Activated naive CD8-positive, alpha-beta T cell (primary cell): ENCODE measurements around the gene RAB10.
A peak's percentile ranks its signal among the peaks of the same experiment; 100 is the strongest.
"Not testable (repeated sequence)": the region's sequence is repeated elsewhere in the genome, so short reads cannot be mapped to it uniquely, and the experiment has no call there.

ENCODE experiments used
- H3K27ac Mint-ChIP-seq: one replicate; pipeline ENCODE4 v1.8.0; 2021; ENCODE audit warnings: mixed read lengths
- H3K27me3 Mint-ChIP-seq: one replicate; pipeline ENCODE4 v1.8.0; 2021; ENCODE audit warnings: mixed read lengths
- H3K36me3 Mint-ChIP-seq: one replicate; pipeline ENCODE4 v1.8.0; 2021; ENCODE audit warnings: mixed read lengths
- H3K4me1 Mint-ChIP-seq: one replicate; pipeline ENCODE4 v1.8.0; 2021; ENCODE audit warnings: low read depth, mixed read lengths
- H3K4me3 Mint-ChIP-seq: one replicate; pipeline ENCODE4 v1.8.0; 2021; ENCODE audit warnings: mild to moderate bottlenecking, mixed read lengths
- H3K9me3 Mint-ChIP-seq: one replicate; pipeline ENCODE4 v1.8.0; 2021; ENCODE audit warnings: low read depth, mixed read lengths

The RAB10 gene

GRCh38 chr2:26164641-26165211 is 130.8 kb downstream of the RAB10 start:
- Mint-ChIP-seq H3K9me3 (no peaks in the 10 kb centered on the region), H3K27me3 (peaks cover 3% of the 10 kb centered on the region), H3K4me3 (no peak overlapping the region), H3K27ac (no peak overlapping the region), H3K36me3 (no peaks in the 10 kb centered on the region), H3K4me1 (no peaks in the 10 kb centered on the region)

DNA sequence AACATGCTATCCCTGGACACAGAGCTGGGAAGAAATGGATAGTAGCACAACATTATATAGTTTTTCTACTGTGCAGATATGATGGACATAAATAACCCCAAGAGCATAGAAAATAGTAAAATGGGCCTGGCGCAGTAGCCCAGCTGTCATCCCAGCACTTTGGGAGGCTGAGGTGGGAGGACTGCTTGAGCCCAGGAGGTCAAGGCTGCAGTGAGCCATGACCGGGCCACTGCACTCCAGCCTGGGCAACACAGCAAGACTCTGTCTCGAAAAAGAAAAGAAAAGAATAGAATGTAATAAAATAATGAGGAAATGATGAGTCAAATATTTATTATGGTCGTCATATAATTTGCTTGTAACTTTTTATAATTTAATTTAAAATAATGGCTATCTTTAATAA is 131.5 kb downstream of the RAB10 start:
- Mint-ChIP-seq H3K9me3 (no peaks in the 10 kb centered on the region), H3K27ac (no peak overlapping the region), H3K36me3 (no peaks in the 10 kb centered on the region), H3K4me1 (no peaks in the 10 kb centered on the region), H3K27me3 (peaks cover 4% of the 10 kb centered on the region), H3K4me3 (no peak overlapping the region)

DNA sequence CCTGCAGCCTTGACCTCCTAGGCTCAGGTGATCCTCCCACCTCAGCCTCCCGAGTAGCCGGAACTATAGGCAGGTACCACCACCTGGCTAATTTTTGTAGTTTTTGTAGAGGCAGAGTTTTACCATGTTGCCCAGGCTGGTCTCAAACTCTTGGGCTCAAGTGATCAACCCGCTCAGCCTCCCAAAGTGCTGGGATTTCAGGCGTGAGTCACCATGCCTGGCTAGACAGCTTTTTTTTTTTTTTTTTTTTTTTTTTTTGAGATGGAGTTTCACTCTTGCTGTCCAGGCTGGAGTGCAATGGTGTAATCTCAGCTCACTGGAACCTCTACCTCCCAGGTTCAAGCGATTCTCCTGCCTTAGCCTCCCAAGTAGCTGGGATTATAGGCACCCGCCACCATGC is 132.7 kb downstream of the RAB10 start:
- H3K36me3 Mint-ChIP-seq, H3K4me1 Mint-ChIP-seq, H3K27ac Mint-ChIP-seq, H3K27me3 Mint-ChIP-seq, H3K9me3 Mint-ChIP-seq, H3K4me3 Mint-ChIP-seq: not testable (repeated sequence)

DNA sequence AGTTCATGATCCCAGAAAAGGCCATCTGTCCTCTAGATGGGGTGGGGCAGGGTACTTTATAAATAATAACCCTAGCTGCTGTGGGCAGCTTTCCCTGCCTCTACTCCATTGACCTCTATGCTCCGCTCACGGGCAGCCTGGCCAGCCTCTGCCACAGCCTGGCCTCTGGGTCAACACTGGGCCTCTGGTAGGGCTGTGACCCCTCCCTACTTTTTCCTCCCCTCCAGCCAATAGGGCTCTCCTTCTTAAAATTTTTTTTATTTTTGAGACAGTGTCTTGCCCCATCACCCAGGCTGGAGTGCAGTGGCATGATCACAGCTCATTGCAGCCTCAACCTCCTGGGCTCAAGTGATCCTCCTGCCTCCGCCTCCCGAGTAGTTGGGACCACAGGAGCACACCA is 134.9 kb downstream of the RAB10 start:
- Mint-ChIP-seq H3K9me3 (no peaks in the 10 kb centered on the region), H3K27ac (no peak overlapping the region), H3K27me3 (peaks cover 13% of the 10 kb centered on the region), H3K4me3 (no peak overlapping the region), H3K36me3 (no peaks in the 10 kb centered on the region), H3K4me1 (peaks cover 8% of the 10 kb centered on the region)

GRCh38 chr2:26169226-26169625 is 135.3 kb downstream of the RAB10 start:
- Mint-ChIP-seq H3K9me3 (no peaks in the 10 kb centered on the region), H3K36me3 (peaks cover under 1% of the 10 kb centered on the region), H3K4me3 (no peak overlapping the region), H3K27ac (no peak overlapping the region), H3K4me1 (peaks cover 9% of the 10 kb centered on the region), H3K27me3 (peaks cover 14% of the 10 kb centered on the region)

DNA sequence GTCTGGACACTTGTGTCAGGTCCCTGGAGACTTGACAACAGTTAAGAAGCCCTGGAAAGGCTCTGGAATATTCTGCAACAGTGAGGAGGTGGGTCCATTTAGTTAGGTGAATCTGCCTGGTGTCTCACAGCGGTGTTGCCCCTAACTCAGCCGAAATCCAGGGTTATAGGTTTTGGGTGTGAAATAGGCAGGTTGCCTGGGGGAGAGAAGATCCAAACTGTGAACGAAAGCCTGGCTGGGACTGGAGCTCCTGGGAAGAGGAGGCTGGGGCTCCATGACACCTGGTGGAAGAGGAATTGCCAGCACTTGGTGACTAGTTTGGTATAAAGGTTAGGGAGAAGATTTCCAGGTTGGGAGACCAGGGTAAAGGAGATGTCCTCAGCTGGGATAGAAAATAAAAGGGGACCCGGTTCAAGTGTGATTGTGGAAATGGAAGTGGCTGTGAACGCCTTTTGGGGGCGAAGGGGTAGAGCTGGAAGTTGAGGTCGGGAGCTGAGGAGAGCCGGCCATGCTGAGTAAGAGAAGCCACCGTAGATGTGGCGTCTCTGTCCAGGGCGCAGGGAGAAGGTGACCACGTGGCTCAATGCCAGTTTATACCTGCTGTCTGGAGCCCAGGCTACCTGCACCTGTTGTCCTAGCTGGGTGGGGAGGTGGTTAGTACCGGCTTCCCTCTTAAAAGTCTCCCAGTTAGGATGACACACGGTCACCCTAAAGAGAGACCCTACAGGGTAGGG is 136.0 kb downstream of the RAB10 start:
- Mint-ChIP-seq H3K36me3 (peaks cover 5% of the 10 kb centered on the region), H3K9me3 (no peaks in the 10 kb centered on the region), H3K4me1 (peaks cover 14% of the 10 kb centered on the region), H3K4me3 (no peak overlapping the region), H3K27me3 (peaks cover 19% of the 10 kb centered on the region), H3K27ac (no peak overlapping the region)

DNA sequence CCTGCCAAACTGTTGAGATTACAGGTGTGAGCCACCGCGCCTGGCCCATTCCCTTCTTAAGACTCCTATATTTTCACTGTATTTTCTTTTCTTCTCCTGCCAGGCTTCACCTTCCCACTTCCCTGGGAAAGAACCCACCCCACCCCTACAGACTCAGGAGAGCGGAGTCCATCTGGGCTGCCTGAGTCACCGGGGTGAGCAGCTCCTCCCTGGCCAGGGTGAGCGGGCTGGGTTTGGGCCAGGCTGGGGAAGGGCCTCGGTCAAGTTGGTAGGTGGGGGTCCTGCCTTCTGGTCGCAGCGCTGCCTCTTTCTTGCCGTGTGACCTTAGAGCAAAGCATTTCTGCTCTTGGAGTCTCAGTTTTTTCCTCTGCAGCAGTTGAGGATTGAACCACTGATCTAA is 136.9 kb downstream of the RAB10 start:
- no peaks in the 10 kb centered on the region for H3K9me3 Mint-ChIP-seq
- peaks cover 14% of the 10 kb centered on the region for H3K4me1 Mint-ChIP-seq

DNA sequence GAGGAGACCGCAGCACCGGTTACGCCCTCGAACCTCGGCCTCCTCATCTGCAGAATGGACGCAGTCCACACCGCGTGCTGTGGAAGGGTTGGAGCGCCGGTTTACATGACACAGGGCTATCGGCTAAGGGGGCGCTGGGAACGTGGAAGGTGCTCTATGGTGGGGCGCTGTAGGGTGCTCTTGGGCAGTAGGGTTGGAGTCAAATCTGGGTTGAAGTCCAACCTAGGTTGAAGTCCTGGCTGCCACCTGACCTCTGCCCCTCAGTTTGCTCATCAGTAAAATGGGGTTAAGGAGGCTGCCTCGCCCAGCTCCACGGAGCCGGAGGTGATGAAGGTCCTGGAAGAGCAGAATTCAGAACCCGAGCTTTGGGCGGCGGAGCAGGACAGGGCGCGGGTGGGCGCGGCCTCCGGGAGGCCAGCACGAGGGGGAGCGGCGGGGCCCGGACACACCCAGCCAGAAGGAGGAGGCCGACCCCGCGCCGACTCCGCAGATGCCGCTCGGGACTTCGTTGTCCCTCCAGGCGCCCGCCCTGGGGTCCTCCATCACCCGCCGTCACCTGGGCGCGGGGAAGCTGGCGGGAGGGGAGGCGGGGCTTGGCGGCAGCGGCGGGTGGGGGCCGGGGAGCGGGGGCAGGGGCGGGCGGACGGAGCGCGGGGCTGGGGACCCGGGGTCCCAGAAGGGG is 138.4 kb downstream of the RAB10 start:
- Mint-ChIP-seq H3K4me3 (peak overlapping the region; percentile 84), H3K36me3 (peaks cover 5% of the 10 kb centered on the region), H3K27me3 (peaks cover 21% of the 10 kb centered on the region), H3K9me3 (no peaks in the 10 kb centered on the region), H3K27ac (no peak overlapping the region), H3K4me1 (peaks cover 14% of the 10 kb centered on the region)

More for the DNA sequence above, 136.9 kb downstream of the RAB10 start:
- Mint-ChIP-seq H3K4me3 (no peak overlapping the region), H3K27ac (no peak overlapping the region), H3K27me3 (peaks cover 19% of the 10 kb centered on the region), H3K36me3 (peaks cover 5% of the 10 kb centered on the region)

DNA sequence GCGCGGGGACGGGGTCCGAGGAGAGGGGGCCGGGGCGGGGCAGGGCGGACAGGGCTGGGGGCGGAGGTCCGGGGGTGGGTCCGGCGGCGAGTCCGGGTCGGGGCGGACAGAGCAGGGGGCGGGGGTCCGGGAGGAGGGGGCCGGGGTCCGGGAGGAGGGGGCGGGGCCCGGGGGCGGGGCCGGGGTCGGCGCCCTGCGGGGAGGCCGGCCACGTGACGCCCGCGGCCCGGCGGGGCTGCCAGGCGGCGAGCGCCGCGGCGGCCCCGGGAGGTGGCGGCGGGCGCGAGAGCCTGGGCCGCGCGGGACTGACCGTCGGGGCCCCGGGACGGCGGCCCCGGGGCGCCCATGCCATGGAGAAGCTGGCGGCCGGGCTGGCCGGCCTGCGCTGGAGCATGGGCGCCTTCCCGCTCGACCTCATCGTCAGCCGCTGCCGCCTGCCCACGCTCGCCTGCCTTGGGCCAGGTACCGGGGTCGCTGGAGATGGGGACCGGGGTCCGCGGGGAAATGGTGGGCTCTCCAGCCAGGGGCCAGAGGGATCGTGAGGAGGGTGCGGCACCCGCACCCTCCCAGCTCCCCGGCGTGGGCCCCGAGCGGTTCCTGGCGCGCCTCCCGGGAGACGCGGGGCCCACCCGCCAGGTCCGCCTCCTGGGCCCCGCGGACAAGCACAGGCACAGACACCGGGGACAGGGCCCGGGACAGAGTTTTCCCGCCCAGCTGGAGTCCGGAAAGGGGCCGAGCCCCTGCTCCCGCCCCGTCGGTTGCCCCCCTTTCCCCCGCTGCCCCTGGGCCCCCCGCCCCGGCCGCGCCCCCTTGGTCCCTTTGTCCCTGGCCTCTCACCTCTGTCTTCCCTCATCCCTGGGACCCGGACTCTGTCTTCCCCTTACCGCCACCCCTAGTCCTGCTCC is 139.2 kb downstream of the RAB10 start, which contains the start of gene GAREM2:
TSS of gene GAREM2 (plus strand) at position 218 of the 905 bp plus-strand sequence. CDS start at position 351, 133 bp downstream.
- peaks cover 5% of the 10 kb centered on the region for H3K36me3 Mint-ChIP-seq

DNA sequence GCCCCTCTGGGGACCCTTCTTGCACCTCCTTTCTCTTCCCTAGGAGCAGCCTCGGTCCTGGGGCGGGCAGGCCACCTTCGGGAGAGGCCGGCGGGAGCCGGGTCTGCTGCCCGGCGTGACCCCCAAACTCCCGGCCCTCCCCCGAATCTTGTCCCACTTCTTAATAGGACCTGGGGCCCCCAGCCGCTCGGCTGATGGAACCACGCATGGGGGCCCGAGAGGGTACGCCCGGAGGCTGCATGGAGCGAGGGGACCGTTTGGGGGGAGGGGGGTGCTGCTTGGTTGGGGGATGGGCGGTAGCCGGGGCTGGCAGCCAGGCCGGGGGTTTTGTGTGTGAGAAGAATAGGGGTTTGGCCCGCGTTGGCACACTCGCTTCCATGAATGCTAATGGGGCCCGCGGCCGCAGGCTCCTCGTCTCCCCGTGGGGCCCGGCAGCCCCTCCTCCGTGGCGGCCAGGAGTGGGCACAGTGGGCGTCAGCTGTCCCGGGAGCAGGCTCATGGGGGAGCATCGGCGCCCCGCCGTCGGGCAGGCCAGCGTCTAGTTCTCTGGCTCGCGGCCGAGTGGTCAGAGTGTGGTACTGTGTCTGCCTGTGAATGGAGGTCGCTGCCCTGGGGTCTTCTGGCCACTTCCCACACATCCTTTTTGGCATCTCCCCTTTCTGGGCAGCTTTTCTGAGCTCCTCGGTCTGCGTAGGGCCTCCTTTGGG is 140.0 kb downstream of the RAB10 start:
- H3K4me3 Mint-ChIP-seq: peak overlapping the region; percentile 78
- H3K36me3 Mint-ChIP-seq: peaks cover 5% of the 10 kb centered on the region
- H3K27ac Mint-ChIP-seq: peak overlapping the region; percentile 34
- no peaks in the 10 kb centered on the region for H3K9me3 Mint-ChIP-seq
- peaks cover 14% of the 10 kb centered on the region for H3K4me1 Mint-ChIP-seq
- peaks cover 22% of the 10 kb centered on the region for H3K27me3 Mint-ChIP-seq

More for the DNA sequence above, 139.2 kb downstream of the RAB10 start, which contains the start of gene GAREM2:
- peak within 1 kb of the TSS; percentile 84 for H3K4me3 Mint-ChIP-seq
- peaks cover 22% of the 10 kb centered on the region for H3K27me3 Mint-ChIP-seq
- H3K9me3 Mint-ChIP-seq: no peaks in the 10 kb centered on the region
- no peak within 1 kb of the TSS for H3K27ac Mint-ChIP-seq
- H3K4me1 Mint-ChIP-seq: peaks cover 14% of the 10 kb centered on the region

DNA sequence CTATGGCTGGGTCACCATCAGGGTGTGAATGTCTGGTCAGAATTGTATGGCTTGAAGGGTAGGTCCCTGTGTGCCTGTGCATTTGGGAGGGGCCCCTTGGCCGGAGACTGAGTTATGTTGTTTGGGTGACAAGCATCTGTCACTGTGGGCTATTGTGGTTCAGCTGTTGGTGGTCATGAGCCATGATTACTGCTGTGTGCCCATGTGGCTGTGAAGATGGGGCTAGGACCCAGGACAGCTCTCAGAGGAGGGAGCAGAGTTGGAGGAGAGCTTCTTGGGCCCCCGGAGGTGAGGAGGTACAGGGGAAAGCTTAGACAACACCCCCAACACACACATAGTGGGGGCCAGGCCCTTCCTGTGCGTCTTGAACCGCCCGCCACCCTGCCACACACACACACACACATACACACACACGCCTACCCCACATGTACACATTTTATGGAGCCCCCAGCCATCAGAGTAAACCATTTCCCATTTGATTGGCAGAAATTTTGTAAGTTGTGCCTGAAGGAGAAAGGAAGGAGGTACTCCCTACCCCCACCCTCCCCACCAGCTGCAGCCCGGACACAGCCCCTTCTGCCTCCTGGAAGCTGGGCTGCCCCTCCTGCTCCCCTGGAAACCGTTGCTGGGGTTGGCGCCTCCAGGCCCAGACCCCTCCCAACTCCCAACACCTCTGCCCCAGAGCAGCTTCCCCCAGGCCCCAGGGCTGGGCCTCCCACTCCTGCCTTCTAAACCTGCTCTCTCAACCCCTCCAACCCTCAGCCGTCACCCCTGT is 141.0 kb downstream of the RAB10 start:
- H3K27me3 Mint-ChIP-seq: peaks cover 23% of the 10 kb centered on the region

GRCh38 chr2:26175466-26176278 is 141.8 kb downstream of the RAB10 start:
- no peaks in the 10 kb centered on the region for H3K9me3 Mint-ChIP-seq
- H3K36me3 Mint-ChIP-seq: peaks cover 7% of the 10 kb centered on the region
- no peak overlapping the region for H3K27ac Mint-ChIP-seq
- H3K27me3 Mint-ChIP-seq: peaks cover 28% of the 10 kb centered on the region
- peaks cover 21% of the 10 kb centered on the region for H3K4me1 Mint-ChIP-seq
- H3K4me3 Mint-ChIP-seq: no peak overlapping the region

More for the DNA sequence above, 141.0 kb downstream of the RAB10 start:
- Mint-ChIP-seq H3K4me1 (peaks cover 18% of the 10 kb centered on the region), H3K36me3 (peaks cover 5% of the 10 kb centered on the region), H3K4me3 (peak overlapping the region; percentile 78), H3K27ac (no peak overlapping the region), H3K9me3 (no peaks in the 10 kb centered on the region)

GRCh38 chr2:26176279-26176615 is 142.4 kb downstream of the RAB10 start:
- Mint-ChIP-seq H3K27me3 (peaks cover 32% of the 10 kb centered on the region), H3K4me1 (peaks cover 21% of the 10 kb centered on the region), H3K9me3 (no peaks in the 10 kb centered on the region), H3K4me3 (no peak overlapping the region), H3K36me3 (peaks cover 7% of the 10 kb centered on the region), H3K27ac (no peak overlapping the region)
